Rectal smooth muscle tissue (tissue), 1 donor: ENCODE measurements around the gene ADAMTSL4.
A peak's percentile ranks its signal among the peaks of the same experiment; 100 is the strongest.

Experiments used
- H3K27ac ChIP-seq: one replicate; pipeline ENCODE4 v1.7.0; 2013; ENCODE audit warnings: low read depth, low read length, inconsistent platforms
- H3K27me3 ChIP-seq: one replicate; pipeline ENCODE4 v1.7.0; 2013; ENCODE audit warnings: low read length; ENCODE audit not compliant: control insufficient read depth, insufficient read depth
- H3K36me3 ChIP-seq: one replicate; pipeline ENCODE4 v1.7.0; 2013; ENCODE audit warnings: low read length; ENCODE audit not compliant: control insufficient read depth, insufficient read depth
- H3K4me1 ChIP-seq: one replicate; pipeline ENCODE4 v1.7.0; 2013; ENCODE audit warnings: low read length; ENCODE audit not compliant: control insufficient read depth, insufficient read depth
- H3K4me3 ChIP-seq: one replicate; pipeline ENCODE4 v1.7.0; 2013; ENCODE audit warnings: low read length
- H3K9ac ChIP-seq: one replicate; pipeline ENCODE4 v1.7.0; 2013; ENCODE audit warnings: low read length

The ADAMTSL4 gene

GRCh38 chr1:150552128-150552910, 3.1 kb downstream of the ADAMTSL4 start:
- H3K9ac ChIP-seq = no peak overlapping the region
- H3K4me3 ChIP-seq = no peak overlapping the region
- H3K27ac ChIP-seq = peak overlapping the region; percentile 49
- peaks cover 5% of the 10 kb centered on the region for H3K36me3 ChIP-seq
- no peaks in the 10 kb centered on the region for H3K4me1 ChIP-seq
- peaks cover 4% of the 10 kb centered on the region for H3K27me3 ChIP-seq

DNA sequence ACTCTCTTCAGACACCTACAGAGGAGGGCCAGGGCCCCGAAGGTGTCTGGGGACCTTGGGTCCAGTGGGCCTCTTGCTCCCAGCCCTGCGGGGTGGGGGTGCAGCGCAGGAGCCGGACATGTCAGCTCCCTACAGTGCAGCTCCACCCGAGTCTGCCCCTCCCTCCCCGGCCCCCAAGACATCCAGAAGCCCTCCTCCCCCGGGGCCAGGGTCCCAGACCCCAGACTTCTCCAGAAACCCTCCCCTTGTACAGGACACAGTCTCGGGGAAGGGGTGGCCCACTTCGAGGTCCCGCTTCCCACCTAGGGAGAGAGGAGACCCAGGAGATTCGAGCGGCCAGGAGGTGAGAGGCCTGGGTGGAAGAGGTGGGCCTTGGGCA, 3.7 kb downstream of the ADAMTSL4 start:
- Histone ChIP-seq H3K27ac (no peak overlapping the region), H3K36me3 (peaks cover 5% of the 10 kb centered on the region), H3K27me3 (peaks cover 4% of the 10 kb centered on the region), H3K4me1 (no peaks in the 10 kb centered on the region), H3K9ac (no peak overlapping the region), H3K4me3 (no peak overlapping the region)

GRCh38 chr1:150553392-150554085, 4.3 kb downstream of the ADAMTSL4 start:
- no peak overlapping the region for H3K9ac ChIP-seq
- H3K36me3 ChIP-seq = peaks cover 5% of the 10 kb centered on the region
- H3K27ac ChIP-seq = no peak overlapping the region
- no peak overlapping the region for H3K4me3 ChIP-seq
- no peaks in the 10 kb centered on the region for H3K4me1 ChIP-seq
- peaks cover 4% of the 10 kb centered on the region for H3K27me3 ChIP-seq

DNA sequence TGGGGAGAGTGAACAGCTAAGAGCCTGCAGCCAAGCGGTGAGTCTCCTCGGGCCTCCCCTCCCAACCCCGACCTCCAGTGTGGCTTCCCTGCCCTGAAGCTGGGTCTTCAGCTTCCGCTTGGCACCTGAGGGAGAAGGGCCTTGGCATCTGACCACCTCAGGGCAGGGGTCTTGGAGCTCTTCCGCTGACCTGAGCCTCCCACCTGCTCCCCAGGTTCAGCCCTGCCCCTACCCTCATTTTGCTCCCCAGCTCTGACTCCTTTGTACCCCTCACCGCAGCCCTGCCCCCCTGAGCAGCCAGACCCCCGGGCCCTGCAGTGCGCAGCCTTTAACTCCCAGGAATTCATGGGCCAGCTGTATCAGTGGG, 4.9 kb downstream of the ADAMTSL4 start:
- no peak overlapping the region for H3K27ac ChIP-seq
- no peak overlapping the region for H3K9ac ChIP-seq
- peaks cover 5% of the 10 kb centered on the region for H3K36me3 ChIP-seq
- H3K27me3 ChIP-seq = peaks cover 4% of the 10 kb centered on the region
- H3K4me3 ChIP-seq = no peak overlapping the region
- H3K4me1 ChIP-seq = no peaks in the 10 kb centered on the region

DNA sequence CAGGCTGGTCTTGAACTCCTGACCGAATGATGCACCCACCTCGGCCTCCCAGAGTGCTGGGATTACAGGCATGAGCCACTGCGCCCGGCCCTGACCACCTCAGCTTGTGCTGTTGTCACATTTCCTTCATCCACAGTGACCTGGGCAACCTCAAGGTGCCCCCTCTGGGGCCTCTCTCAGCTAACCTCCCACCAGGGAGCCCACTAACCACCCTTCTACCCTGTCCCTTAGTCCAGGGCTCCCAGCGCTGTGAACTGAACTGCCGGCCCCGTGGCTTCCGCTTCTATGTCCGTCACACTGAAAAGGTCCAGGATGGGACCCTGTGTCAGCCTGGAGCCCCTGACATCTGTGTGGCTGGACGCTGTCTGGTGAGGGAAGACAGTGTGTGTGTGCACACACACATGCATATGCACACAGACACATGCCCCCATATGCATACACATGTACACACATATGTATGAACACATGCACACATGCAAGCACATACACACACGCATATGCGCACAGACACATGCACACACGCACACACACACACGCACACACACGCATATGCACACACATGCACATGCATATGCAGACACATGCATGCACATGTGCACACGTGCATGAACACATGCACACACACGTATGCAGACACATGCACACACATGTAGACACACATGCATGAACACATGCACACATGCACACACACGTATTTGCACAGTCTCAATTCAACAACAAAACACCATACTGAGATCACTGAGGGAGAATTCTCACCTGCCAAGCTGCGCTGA, 6.2 kb downstream of the ADAMTSL4 start:
- peaks cover 4% of the 10 kb centered on the region for H3K4me1 ChIP-seq

DNA sequence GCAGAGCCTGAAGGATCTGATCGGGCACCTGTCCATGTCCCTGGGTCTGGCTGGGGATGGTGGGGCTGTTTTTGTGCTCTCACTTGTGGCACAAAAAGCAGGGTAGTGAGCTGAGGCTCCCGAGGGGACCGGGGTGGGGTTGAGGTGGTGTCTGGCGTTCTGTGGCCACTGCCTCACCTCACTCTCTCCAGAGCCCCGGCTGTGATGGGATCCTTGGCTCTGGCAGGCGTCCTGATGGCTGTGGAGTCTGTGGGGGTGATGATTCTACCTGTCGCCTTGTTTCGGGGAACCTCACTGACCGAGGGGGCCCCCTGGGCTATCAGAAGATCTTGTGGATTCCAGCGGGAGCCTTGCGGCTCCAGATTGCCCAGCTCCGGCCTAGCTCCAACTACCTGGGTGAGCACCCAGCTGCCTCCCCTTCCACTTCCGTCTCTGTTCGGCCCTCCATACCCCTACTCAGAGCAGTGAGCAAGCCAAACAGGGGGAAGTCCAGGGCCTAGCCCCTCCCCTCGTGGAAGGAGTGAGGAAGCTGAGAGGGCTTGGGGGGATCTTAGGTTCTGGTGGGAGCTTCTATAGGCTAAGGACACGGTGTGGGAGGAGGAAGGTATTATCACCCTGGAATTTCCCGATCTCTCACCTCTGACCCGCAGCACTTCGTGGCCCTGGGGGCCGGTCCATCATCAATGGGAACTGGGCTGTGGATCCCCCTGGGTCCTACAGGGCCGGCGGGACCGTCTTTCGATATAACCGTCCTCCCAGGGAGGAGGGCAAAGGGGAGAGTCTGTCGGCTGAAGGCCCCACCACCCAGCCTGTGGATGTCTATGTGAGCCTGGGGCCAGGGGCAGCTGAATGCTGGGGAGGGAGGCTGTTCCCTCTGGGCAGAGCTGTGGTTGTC, 7.0 kb downstream of the ADAMTSL4 start:
- peaks cover 2% of the 10 kb centered on the region for H3K27me3 ChIP-seq
- H3K4me3 ChIP-seq = no peak overlapping the region
- H3K9ac ChIP-seq = no peak overlapping the region
- no peak overlapping the region for H3K27ac ChIP-seq
- H3K4me1 ChIP-seq = peaks cover 8% of the 10 kb centered on the region
- H3K36me3 ChIP-seq = peaks cover 5% of the 10 kb centered on the region

More for the DNA sequence above, 6.2 kb downstream of the ADAMTSL4 start:
- H3K4me3 ChIP-seq = no peak overlapping the region
- H3K27ac ChIP-seq = no peak overlapping the region
- H3K9ac ChIP-seq = no peak overlapping the region
- peaks cover 5% of the 10 kb centered on the region for H3K36me3 ChIP-seq
- H3K27me3 ChIP-seq = peaks cover 4% of the 10 kb centered on the region

GRCh38 chr1:150557065-150557600, 7.9 kb downstream of the ADAMTSL4 start:
- Histone ChIP-seq H3K4me3 (no peak overlapping the region), H3K27me3 (no peaks in the 10 kb centered on the region), H3K36me3 (peaks cover 5% of the 10 kb centered on the region), H3K9ac (no peak overlapping the region), H3K4me1 (peaks cover 13% of the 10 kb centered on the region), H3K27ac (no peak overlapping the region)

GRCh38 chr1:150557813-150558212, 8.6 kb downstream of the ADAMTSL4 start:
- Histone ChIP-seq H3K9ac (no peak overlapping the region), H3K4me3 (no peak overlapping the region), H3K4me1 (peaks cover 20% of the 10 kb centered on the region), H3K27ac (no peak overlapping the region), H3K27me3 (no peaks in the 10 kb centered on the region), H3K36me3 (peaks cover 5% of the 10 kb centered on the region)

GRCh38 chr1:150558303-150558704, 9.1 kb downstream of the ADAMTSL4 start:
- no peak overlapping the region for H3K4me3 ChIP-seq
- peaks cover 5% of the 10 kb centered on the region for H3K36me3 ChIP-seq
- no peaks in the 10 kb centered on the region for H3K27me3 ChIP-seq
- H3K9ac ChIP-seq = no peak overlapping the region
- H3K27ac ChIP-seq = no peak overlapping the region
- H3K4me1 ChIP-seq = peaks cover 25% of the 10 kb centered on the region

DNA sequence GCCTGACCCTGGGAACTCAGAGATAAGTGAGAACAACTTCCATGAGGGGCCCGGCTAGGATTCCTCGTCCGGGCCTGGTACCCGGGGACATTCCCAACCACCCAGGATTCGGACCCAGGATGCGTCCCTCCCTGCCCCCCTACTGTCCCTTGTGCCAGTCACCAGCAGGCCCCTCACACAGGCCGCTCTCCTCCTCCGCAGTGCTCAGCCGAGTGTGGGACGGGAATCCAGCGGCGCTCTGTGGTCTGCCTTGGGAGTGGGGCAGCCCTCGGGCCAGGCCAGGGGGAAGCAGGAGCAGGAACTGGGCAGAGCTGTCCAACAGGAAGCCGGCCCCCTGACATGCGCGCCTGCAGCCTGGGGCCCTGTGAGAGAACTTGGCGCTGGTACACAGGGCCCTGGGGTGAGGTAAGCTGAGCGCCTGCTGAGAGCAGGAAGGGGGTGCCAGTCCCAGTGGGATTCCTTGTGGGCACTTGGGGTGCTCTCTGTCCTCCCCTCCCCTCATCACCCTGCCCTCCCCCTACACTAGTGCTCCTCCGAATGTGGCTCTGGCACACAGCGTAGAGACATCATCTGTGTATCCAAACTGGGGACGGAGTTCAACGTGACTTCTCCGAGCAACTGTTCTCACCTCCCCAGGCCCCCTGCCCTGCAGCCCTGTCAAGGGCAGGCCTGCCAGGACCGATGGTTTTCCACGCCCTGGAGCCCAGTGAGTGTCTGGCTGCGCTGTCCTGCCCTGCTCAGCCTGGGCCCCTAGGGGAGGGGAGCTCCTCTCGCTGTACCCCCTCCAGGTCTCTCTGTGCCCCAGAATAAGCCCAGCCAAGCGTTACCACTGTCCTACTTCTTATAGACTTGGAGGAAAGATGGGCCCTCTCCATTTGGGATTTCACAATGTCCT, 9.8 kb downstream of the ADAMTSL4 start:
- Histone ChIP-seq H3K9ac (no peak overlapping the region), H3K4me1 (peaks cover 32% of the 10 kb centered on the region)

GRCh38 chr1:150559656-150560010, 10.4 kb downstream of the ADAMTSL4 start:
- peak overlapping the region; percentile 27 for H3K27ac ChIP-seq
- no peak overlapping the region for H3K9ac ChIP-seq
- H3K4me3 ChIP-seq = peak overlapping the region; percentile 86
- H3K27me3 ChIP-seq = no peaks in the 10 kb centered on the region
- H3K36me3 ChIP-seq = peaks cover 5% of the 10 kb centered on the region
- peaks cover 36% of the 10 kb centered on the region for H3K4me1 ChIP-seq

More for the DNA sequence above, 9.8 kb downstream of the ADAMTSL4 start:
- peaks cover 5% of the 10 kb centered on the region for H3K36me3 ChIP-seq
- H3K27me3 ChIP-seq = no peaks in the 10 kb centered on the region
- H3K27ac ChIP-seq = peak overlapping the region; percentile 27
- no peak overlapping the region for H3K4me3 ChIP-seq
